HCT116 (cell line): ENCODE data around the gene HSD3B2. TPM values are rescaled to one million over a fixed set of nuclear protein-coding genes. Genes with fewer than 3 reads are reported as not detected.

Experiments
- ATAC-seq: fragments of 200-7000 bp; cut with Tn5 transposase; 2 replicates; pipeline ENCODE4 v1.9.1; 2020; ENCODE audit warnings: mild to moderate bottlenecking, moderate library complexity
- BruUV-seq: library from RNA; stranded (reverse); fragments of 400-500 nt; replicated peaks from 2 replicates; lab custom pipeline; 2021; lab: Mats Ljungman, UMichigan
- CTCF ChIA-PET: fragments of 300-600 bp; sonication (Branson Sonifier 250); formaldehyde crosslinking; loops from one replicate; lab custom pipeline; 2021; ENCODE audit warnings: antibody characterized with exemption; lab: Charles Lee
- POLR2A ChIA-PET: fragments of 300-600, 350-600 bp; sonication (Branson Sonifier 250); formaldehyde crosslinking; loops from one replicate; lab custom pipeline; 2021; ENCODE audit warnings: antibody characterized with exemption; lab: Charles Lee
- RAD21 ChIA-PET, 2 experiments: fragments of 300-600 bp; sonication (Branson Sonifier 250); formaldehyde crosslinking; loops; one replicate each; lab custom pipeline; 2023; ENCODE audit warnings: low total read pairs in 2 of 2; ENCODE audit not compliant: uncharacterized antibody in 2 of 2, unreplicated experiment in 2 of 2, low non-redundant PET in 1 of 2; lab: Charles Lee
- DNase-seq: peaks from one replicate; pipeline ENCODE4 v3.0.0-alpha.2; 2010; ENCODE audit warnings: low read depth, low spot score
- H2AFZ ChIP-seq: fragments of 200-600 bp; shearing (Covaris generic), sonication (generic); 2 replicates; pipeline ENCODE4 v1.6.1; 2017; ENCODE audit warnings: low read depth, mixed run types, mixed read lengths, antibody characterized with exemption, low read length; ENCODE audit not compliant: poor library complexity, severe bottlenecking
- H3K27ac ChIP-seq: 2 replicates; pipeline ENCODE4 v1.5.1; 2012; ENCODE audit warnings: low read depth, low read length
- H3K27me3 ChIP-seq: fragments of 200-600 bp; sonication (generic); 2 replicates; pipeline ENCODE4 v1.6.1; 2016; ENCODE audit warnings: mixed run types, low read length, mixed read lengths; ENCODE audit not compliant: insufficient read depth
- H3K36me3 ChIP-seq, 2 experiments: fragments of 200-500 bp in 1 of 2; fragments of 200-600 bp in 1 of 2; sonication (Bioruptor generic) in 1 of 2; sonication (generic) in 1 of 2; 2 replicates each; pipeline versions ENCODE4 v1.5.1 to v1.6.1; 2014 to 2016; ENCODE audit warnings: low read length in 2 of 2, inconsistent platforms in 1 of 2, mixed read lengths in 1 of 2, mixed run types in 1 of 2; ENCODE audit not compliant: insufficient read depth in 2 of 2, control insufficient read depth in 1 of 2
- H3K4me1 ChIP-seq, 2 experiments: fragments of 200-600 bp in 1 of 2; sonication (generic) in 1 of 2; 2 replicates each; pipeline versions ENCODE4 v1.5.1 to v1.6.1; 2012 to 2017; ENCODE audit warnings: low read length in 2 of 2, inconsistent platforms in 1 of 2, mild to moderate bottlenecking in 1 of 2, mixed read lengths in 1 of 2, mixed run types in 1 of 2, moderate library complexity in 1 of 2; ENCODE audit not compliant: insufficient read depth in 2 of 2, control insufficient read depth in 1 of 2
- H3K4me2 ChIP-seq: fragments of 200-600 bp; sonication (generic); 2 replicates; pipeline ENCODE4 v1.6.1; 2017; ENCODE audit warnings: mixed run types, low read length, mixed read lengths
- H3K4me3 ChIP-seq, 2 experiments: fragments of 200-600 bp in 1 of 2; sonication (generic) in 1 of 2; replicated peaks in 1 of 2; 2 replicates each; pipeline ENCODE4 v1.5.1; 2011 to 2016; ENCODE audit warnings: low read length in 2 of 2, control low read depth in 1 of 2, low read depth in 1 of 2, mild to moderate bottlenecking in 1 of 2, mixed read lengths in 1 of 2, mixed run types in 1 of 2
- H3K79me2 ChIP-seq: fragments of 200-600 bp; sonication (generic); 2 replicates; pipeline ENCODE4 v1.6.1; 2017; ENCODE audit warnings: mild to moderate bottlenecking, mixed run types, low read length, moderate library complexity, mixed read lengths; ENCODE audit not compliant: insufficient read depth
- H3K9ac ChIP-seq: fragments of 200-600 bp; sonication (generic); 2 replicates; pipeline ENCODE4 v1.6.1; 2016; ENCODE audit warnings: low read length, mixed read lengths
- H3K9me2 ChIP-seq: fragments of 200-600 bp; sonication (generic), shearing (Covaris generic); 2 replicates; pipeline ENCODE4 v1.6.1; 2017; ENCODE audit warnings: mixed run types, mild to moderate bottlenecking, moderate library complexity; ENCODE audit not compliant: insufficient read depth
- H3K9me3 ChIP-seq, 2 experiments: fragments of 200-500 bp in 1 of 2; fragments of 200-600 bp in 1 of 2; sonication (Bioruptor generic) in 1 of 2; sonication (generic) in 1 of 2; 2 replicates each; pipeline ENCODE4 v1.6.1; 2014 to 2017; ENCODE audit warnings: low read length in 2 of 2, mixed read lengths in 2 of 2, inconsistent platforms in 1 of 2, low read depth in 1 of 2, mild to moderate bottlenecking in 1 of 2, mixed run types in 1 of 2, moderate library complexity in 1 of 2; ENCODE audit not compliant: control insufficient read depth in 1 of 2, insufficient read depth in 1 of 2
- H4K20me1 ChIP-seq: fragments of 200-600 bp; sonication (generic), shearing (Covaris generic); 2 replicates; pipeline ENCODE4 v1.6.1; 2017; ENCODE audit warnings: mixed run types, mild to moderate bottlenecking, moderate library complexity; ENCODE audit not compliant: insufficient read depth
- CBX3 ChIP-seq: IDR thresholded peaks from 2 replicates; pipeline ENCODE4 v1.6.1; 2012; ENCODE audit warnings: low read depth
- CEBPB ChIP-seq: IDR thresholded peaks from 2 replicates; pipeline ENCODE4 v1.6.1; 2012; ENCODE audit warnings: low read depth
- EGR1 ChIP-seq: IDR thresholded peaks from 2 replicates; pipeline ENCODE4 v1.6.1; 2012; ENCODE audit warnings: low read depth
- ELF1 ChIP-seq: IDR thresholded peaks from 2 replicates; pipeline ENCODE4 v1.6.1; 2012; ENCODE audit warnings: low read depth, borderline replicate concordance
- EZH2 ChIP-seq: fragments of 200-600 bp; sonication (generic); IDR thresholded peaks from 2 replicates; pipeline ENCODE4 v1.6.1; 2017; ENCODE audit warnings: antibody characterized with exemption, mixed run types
- FOSL1 ChIP-seq: IDR thresholded peaks from 2 replicates; pipeline ENCODE4 v1.6.1; 2012; ENCODE audit warnings: low read depth
- POLR2AphosphoS5 ChIP-seq: IDR thresholded peaks from 2 replicates; pipeline ENCODE4 v1.6.1; 2011; ENCODE audit warnings: mild to moderate bottlenecking, low read depth, low read length, moderate library complexity
- SIN3A ChIP-seq: IDR thresholded peaks from 2 replicates; pipeline ENCODE4 v1.6.1; 2012; ENCODE audit warnings: low read depth
- ZFX ChIP-seq: fragments of 450-650 bp; IDR thresholded peaks from 2 replicates; pipeline ENCODE4 v1.6.1; 2017
- ZNF274 ChIP-seq: fragments of 200-500 bp; sonication (Bioruptor generic); IDR thresholded peaks from 2 replicates; pipeline ENCODE4 v1.6.1; 2014; ENCODE audit warnings: mild to moderate bottlenecking, low read depth, low read length, inconsistent platforms
- intact Hi-C: fragments of 100-400 bp; cut with micrococcal nuclease; formaldehyde crosslinking; loops from 2 replicates; pipeline ENCODE4 v1.10.0; 2022
- total RNA-seq: library from RNA; stranded (reverse); gene quantifications from one replicate; pipeline ENCODE4 v1.2.1, GENCODE V29; 2021; ENCODE audit not compliant: unreplicated experiment
- TF ChIP-seq, protein P1 (sequence below), 3 experiments: fragments of 200-600 bp in 1 of 3; sonication (generic) in 1 of 3; IDR thresholded peaks in 2 of 3; conservative IDR thresholded peaks in 1 of 3; 2 replicates each; pipeline ENCODE4 v1.5.1; 2012 to 2017; ENCODE audit warnings: low read depth in 2 of 3, low read length in 2 of 3, antibody characterized with exemption in 1 of 3, borderline replicate concordance in 1 of 3, control low read depth in 1 of 3, mild to moderate bottlenecking in 1 of 3, mixed read lengths in 1 of 3, mixed run types in 1 of 3, moderate library complexity in 1 of 3; ENCODE audit not compliant: insufficient read depth in 1 of 3
- TF ChIP-seq, protein P2 (sequence below): IDR thresholded peaks from 2 replicates; pipeline ENCODE4 v1.6.1; 2012; ENCODE audit warnings: low read depth
- TF ChIP-seq, protein P3 (sequence below): IDR thresholded peaks from 2 replicates; pipeline ENCODE4 v1.6.1; 2011; ENCODE audit warnings: mild to moderate bottlenecking, low read length, moderate library complexity; ENCODE audit not compliant: insufficient replicate concordance; ENCODE audit errors: extremely low read depth
- TF ChIP-seq, protein P4 (sequence below): IDR thresholded peaks from 2 replicates; pipeline ENCODE4 v1.6.1; 2012
- TF ChIP-seq, protein P5 (sequence below): IDR thresholded peaks from 2 replicates; pipeline ENCODE4 v1.6.1; 2012

HSD3B2 gene
- total RNA-seq, 1 experiment from 2014 or later = 1.4 TPM

DNA sequence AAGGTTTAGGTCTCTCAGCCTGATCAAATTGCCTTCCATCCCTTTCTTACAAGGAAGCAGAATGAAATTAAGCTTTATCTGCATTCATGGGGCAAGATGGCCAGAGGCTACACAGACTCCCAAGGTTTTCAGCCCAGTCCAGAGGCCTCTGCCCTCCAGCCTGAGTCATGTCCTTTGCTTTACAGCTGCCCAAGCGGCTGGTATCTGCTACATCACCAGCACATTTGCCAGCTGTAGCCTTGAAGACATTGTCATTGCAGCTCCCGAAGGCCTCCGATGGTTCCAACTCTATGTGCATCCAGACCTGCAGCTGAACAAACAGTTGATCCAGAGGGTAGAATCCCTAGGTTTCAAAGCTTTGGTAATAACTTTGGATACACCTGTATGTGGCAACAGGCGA is 30.4 kb upstream of the HSD3B2 start:
- DNase-seq (no peak), ATAC-seq (no peak)
- Histone ChIP-seq H3K4me2 (no peak overlapping the region), H3K79me2 (no peaks in the 10 kb centered on the region), H3K9me2 (no peaks in the 10 kb centered on the region), H3K9ac (no peak overlapping the region), H3K4me3 (no peak overlapping the region), H3K9me3 (no peaks in the 10 kb centered on the region), H4K20me1 (no peaks in the 10 kb centered on the region), H3K27ac (no peak overlapping the region), H2AFZ (no peak overlapping the region), H3K27me3 (no peaks in the 10 kb centered on the region), H3K36me3 (no peaks in the 10 kb centered on the region), H3K4me1 (no peaks in the 10 kb centered on the region)
- ChIA-PET CTCF (no interaction called here), POLR2A (no interaction called here), RAD21 (no interaction called here)
- TF ChIP-seq, protein P1, sequence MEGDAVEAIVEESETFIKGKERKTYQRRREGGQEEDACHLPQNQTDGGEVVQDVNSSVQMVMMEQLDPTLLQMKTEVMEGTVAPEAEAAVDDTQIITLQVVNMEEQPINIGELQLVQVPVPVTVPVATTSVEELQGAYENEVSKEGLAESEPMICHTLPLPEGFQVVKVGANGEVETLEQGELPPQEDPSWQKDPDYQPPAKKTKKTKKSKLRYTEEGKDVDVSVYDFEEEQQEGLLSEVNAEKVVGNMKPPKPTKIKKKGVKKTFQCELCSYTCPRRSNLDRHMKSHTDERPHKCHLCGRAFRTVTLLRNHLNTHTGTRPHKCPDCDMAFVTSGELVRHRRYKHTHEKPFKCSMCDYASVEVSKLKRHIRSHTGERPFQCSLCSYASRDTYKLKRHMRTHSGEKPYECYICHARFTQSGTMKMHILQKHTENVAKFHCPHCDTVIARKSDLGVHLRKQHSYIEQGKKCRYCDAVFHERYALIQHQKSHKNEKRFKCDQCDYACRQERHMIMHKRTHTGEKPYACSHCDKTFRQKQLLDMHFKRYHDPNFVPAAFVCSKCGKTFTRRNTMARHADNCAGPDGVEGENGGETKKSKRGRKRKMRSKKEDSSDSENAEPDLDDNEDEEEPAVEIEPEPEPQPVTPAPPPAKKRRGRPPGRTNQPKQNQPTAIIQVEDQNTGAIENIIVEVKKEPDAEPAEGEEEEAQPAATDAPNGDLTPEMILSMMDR (IDR thresholded peaks at IDR 0.05 in 2 of 3, conservative IDR thresholded peaks at IDR 0.05 in 1 of 3; ENCODE audit: borderline replicate concordance in 1 of 3, insufficient read depth in 1 of 3, low read depth in 2 of 3, low read length in 2 of 3) = no peak
- TF ChIP-seq ELF1 (no peak), EZH2 (no peak), POLR2AphosphoS5 (no peak), CEBPB (no peak), CBX3 (no peak), ZFX (no peak), ZNF274 (no peak), EGR1 (no peak), FOSL1 (no peak), SIN3A (no peak)
- TF ChIP-seq, protein P2, sequence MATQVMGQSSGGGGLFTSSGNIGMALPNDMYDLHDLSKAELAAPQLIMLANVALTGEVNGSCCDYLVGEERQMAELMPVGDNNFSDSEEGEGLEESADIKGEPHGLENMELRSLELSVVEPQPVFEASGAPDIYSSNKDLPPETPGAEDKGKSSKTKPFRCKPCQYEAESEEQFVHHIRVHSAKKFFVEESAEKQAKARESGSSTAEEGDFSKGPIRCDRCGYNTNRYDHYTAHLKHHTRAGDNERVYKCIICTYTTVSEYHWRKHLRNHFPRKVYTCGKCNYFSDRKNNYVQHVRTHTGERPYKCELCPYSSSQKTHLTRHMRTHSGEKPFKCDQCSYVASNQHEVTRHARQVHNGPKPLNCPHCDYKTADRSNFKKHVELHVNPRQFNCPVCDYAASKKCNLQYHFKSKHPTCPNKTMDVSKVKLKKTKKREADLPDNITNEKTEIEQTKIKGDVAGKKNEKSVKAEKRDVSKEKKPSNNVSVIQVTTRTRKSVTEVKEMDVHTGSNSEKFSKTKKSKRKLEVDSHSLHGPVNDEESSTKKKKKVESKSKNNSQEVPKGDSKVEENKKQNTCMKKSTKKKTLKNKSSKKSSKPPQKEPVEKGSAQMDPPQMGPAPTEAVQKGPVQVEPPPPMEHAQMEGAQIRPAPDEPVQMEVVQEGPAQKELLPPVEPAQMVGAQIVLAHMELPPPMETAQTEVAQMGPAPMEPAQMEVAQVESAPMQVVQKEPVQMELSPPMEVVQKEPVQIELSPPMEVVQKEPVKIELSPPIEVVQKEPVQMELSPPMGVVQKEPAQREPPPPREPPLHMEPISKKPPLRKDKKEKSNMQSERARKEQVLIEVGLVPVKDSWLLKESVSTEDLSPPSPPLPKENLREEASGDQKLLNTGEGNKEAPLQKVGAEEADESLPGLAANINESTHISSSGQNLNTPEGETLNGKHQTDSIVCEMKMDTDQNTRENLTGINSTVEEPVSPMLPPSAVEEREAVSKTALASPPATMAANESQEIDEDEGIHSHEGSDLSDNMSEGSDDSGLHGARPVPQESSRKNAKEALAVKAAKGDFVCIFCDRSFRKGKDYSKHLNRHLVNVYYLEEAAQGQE = no peak
- TF ChIP-seq, protein P3, sequence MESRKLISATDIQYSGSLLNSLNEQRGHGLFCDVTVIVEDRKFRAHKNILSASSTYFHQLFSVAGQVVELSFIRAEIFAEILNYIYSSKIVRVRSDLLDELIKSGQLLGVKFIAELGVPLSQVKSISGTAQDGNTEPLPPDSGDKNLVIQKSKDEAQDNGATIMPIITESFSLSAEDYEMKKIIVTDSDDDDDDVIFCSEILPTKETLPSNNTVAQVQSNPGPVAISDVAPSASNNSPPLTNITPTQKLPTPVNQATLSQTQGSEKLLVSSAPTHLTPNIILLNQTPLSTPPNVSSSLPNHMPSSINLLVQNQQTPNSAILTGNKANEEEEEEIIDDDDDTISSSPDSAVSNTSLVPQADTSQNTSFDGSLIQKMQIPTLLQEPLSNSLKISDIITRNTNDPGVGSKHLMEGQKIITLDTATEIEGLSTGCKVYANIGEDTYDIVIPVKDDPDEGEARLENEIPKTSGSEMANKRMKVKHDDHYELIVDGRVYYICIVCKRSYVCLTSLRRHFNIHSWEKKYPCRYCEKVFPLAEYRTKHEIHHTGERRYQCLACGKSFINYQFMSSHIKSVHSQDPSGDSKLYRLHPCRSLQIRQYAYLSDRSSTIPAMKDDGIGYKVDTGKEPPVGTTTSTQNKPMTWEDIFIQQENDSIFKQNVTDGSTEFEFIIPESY = no peak
- TF ChIP-seq, protein P4, sequence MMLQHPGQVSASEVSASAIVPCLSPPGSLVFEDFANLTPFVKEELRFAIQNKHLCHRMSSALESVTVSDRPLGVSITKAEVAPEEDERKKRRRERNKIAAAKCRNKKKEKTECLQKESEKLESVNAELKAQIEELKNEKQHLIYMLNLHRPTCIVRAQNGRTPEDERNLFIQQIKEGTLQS = no peak
- TF ChIP-seq, protein P5, sequence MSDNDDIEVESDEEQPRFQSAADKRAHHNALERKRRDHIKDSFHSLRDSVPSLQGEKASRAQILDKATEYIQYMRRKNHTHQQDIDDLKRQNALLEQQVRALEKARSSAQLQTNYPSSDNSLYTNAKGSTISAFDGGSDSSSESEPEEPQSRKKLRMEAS = no peak
- intact Hi-C loops = no loop called here
- no TSS peak for BruUV-seq
